KMS-11 (cell line): ENCODE results near the gene FREM1.

Source experiments
- H2AFZ ChIP-seq: fragments of 200-600 bp; sonication (generic); 2 replicates; pipeline ENCODE4 v1.6.1; 2016; ENCODE audit warnings: antibody characterized with exemption, mixed run types, low read depth
- H3K27ac ChIP-seq: fragments of 200-600 bp; sonication (generic); 2 replicates; pipeline ENCODE4 v1.6.1; 2016; ENCODE audit warnings: mild to moderate bottlenecking, mixed run types
- H3K27me3 ChIP-seq: fragments of 200-600 bp; sonication (generic); 2 replicates; pipeline ENCODE4 v1.6.1; 2017; ENCODE audit warnings: mild to moderate bottlenecking, low read depth, mixed run types, moderate library complexity; ENCODE audit not compliant: insufficient read depth
- H3K36me3 ChIP-seq: fragments of 200-600 bp; sonication (generic); 2 replicates; pipeline ENCODE4 v1.6.1; 2017; ENCODE audit warnings: mild to moderate bottlenecking, mixed run types; ENCODE audit not compliant: insufficient read depth
- H3K4me1 ChIP-seq: fragments of 200-600 bp; sonication (generic); 2 replicates; pipeline ENCODE4 v1.6.1; 2016; ENCODE audit warnings: mild to moderate bottlenecking, low read depth, mixed run types; ENCODE audit not compliant: poor library complexity, severe bottlenecking
- H3K4me2 ChIP-seq: fragments of 200-600 bp; sonication (generic); 2 replicates; pipeline ENCODE4 v1.7.0; 2016; ENCODE audit warnings: mild to moderate bottlenecking, mixed run types
- H3K4me3 ChIP-seq: fragments of 200-600 bp; sonication (generic); IDR thresholded peaks from 2 replicates; pipeline ENCODE4 v1.6.1; 2017; ENCODE audit warnings: low read depth, low read length, mixed read lengths; ENCODE audit not compliant: insufficient read depth
- H3K79me2 ChIP-seq: fragments of 200-600 bp; sonication (generic); 2 replicates; pipeline ENCODE4 v1.6.1; 2016; ENCODE audit warnings: low read depth, mixed run types; ENCODE audit not compliant: insufficient read depth
- H3K9ac ChIP-seq: fragments of 200-600 bp; sonication (generic); 2 replicates; pipeline ENCODE4 v1.6.1; 2016; ENCODE audit warnings: mild to moderate bottlenecking, mixed run types
- H4K20me1 ChIP-seq: fragments of 200-600 bp; sonication (generic); 2 replicates; pipeline ENCODE4 v1.6.1; 2016; ENCODE audit warnings: mild to moderate bottlenecking, mixed run types; ENCODE audit not compliant: insufficient read depth
- CTCF ChIP-seq: fragments of 200-600 bp; sonication (generic); conservative IDR thresholded peaks from 2 replicates; pipeline ENCODE4 v1.6.1; 2017; ENCODE audit warnings: low read depth, mild to moderate bottlenecking, antibody characterized with exemption, low read length, moderate library complexity, mixed read lengths

The FREM1 gene

GRCh38 chr9:14693251-14693861 lies 216.9 kb downstream of the FREM1 start, which contains the start of gene ZDHHC21:
ZDHHC21 (minus strand) TSS chr9:14693432; CDS start chr9:14674340, 19,092 bp downstream.
- H4K20me1 ChIP-seq: no peaks in the 10 kb centered on the region
- no peak for TF ChIP-seq CTCF
- H3K27ac ChIP-seq: no peak within 1 kb of the TSS
- H3K27me3 ChIP-seq: no peaks in the 10 kb centered on the region
- peak within 1 kb of the TSS; percentile 70 for H2AFZ ChIP-seq
- H3K4me3 ChIP-seq: no peak within 1 kb of the TSS
- no peaks in the 10 kb centered on the region for H3K36me3 ChIP-seq
- peak within 1 kb of the TSS; percentile 57; the same call in 1 of the 2 replicates for H3K9ac ChIP-seq
- H3K4me2 ChIP-seq: peak within 1 kb of the TSS; percentile 27
- H3K79me2 ChIP-seq: no peaks in the 10 kb centered on the region
- no peaks in the 10 kb centered on the region for H3K4me1 ChIP-seq

- H3K79me2 ChIP-seq: no peaks in the 10 kb centered on the region
- peak overlapping the region; percentile 27 for H3K4me2 ChIP-seq
- peak overlapping the region; percentile 57; the same call in 1 of the 2 replicates for H3K9ac ChIP-seq
- no peaks in the 10 kb centered on the region for H3K4me1 ChIP-seq
- no peaks in the 10 kb centered on the region for H3K27me3 ChIP-seq
- TF ChIP-seq CTCF: no peak
- H3K27ac ChIP-seq: no peak overlapping the region
- H3K4me3 ChIP-seq: no peak overlapping the region
- H3K36me3 ChIP-seq: no peaks in the 10 kb centered on the region
- H4K20me1 ChIP-seq: no peaks in the 10 kb centered on the region
- H2AFZ ChIP-seq: peak overlapping the region; percentile 64; the same call in 1 of the 2 replicates
Measured at GRCh38 chr9:14692470-14693250, 217.6 kb downstream of the FREM1 start.

- TF ChIP-seq CTCF: no peak
- H3K36me3 ChIP-seq: no peaks in the 10 kb centered on the region
- H3K9ac ChIP-seq: no peak overlapping the region
- H2AFZ ChIP-seq: no peak overlapping the region
- H3K79me2 ChIP-seq: no peaks in the 10 kb centered on the region
- H3K27ac ChIP-seq: no peak overlapping the region
- H3K4me2 ChIP-seq: no peak overlapping the region
- H4K20me1 ChIP-seq: no peaks in the 10 kb centered on the region
- no peaks in the 10 kb centered on the region for H3K27me3 ChIP-seq
- H3K4me1 ChIP-seq: no peaks in the 10 kb centered on the region
- H3K4me3 ChIP-seq: no peak overlapping the region
Measured at GRCh38 chr9:14690948-14691730, 219.1 kb downstream of the FREM1 start.

DNA sequence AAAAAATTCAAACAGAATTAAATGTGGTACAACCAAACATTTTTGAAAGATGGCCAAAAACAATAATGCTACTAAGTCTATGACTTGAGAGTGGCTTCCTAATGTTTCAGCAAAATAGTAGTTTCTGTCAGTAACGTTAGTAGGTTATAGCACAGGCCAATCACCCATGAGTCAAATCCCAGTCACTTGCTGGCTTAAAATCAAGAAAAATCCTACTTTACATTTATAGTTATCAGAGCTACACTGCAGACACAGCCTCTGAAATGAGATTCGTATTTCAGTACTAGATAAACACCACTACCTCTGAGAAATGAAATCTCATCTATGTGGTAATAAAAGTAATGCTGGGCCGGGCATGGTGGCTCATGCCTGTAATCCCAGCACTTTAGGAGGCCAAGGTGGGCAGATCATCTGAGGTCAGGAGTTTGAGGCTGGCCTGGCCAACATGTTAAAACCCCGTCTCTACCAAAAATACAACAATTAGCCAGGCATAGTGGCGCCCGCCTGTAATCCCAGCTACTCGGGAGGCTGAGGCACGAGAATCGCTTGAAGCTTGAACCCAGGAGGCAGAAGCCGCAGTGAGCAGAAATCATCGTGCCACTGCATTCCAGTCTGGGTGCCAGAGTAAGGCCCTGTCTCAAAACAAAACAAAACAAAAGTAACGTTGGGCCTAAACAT lies 223.0 kb downstream of the FREM1 start:
- Histone ChIP-seq H3K27me3 (no peaks in the 10 kb centered on the region), H2AFZ (no peak overlapping the region), H3K4me3 (no peak overlapping the region), H4K20me1 (no peaks in the 10 kb centered on the region), H3K9ac (no peak overlapping the region), H3K4me2 (no peak overlapping the region), H3K79me2 (no peaks in the 10 kb centered on the region), H3K27ac (no peak overlapping the region), H3K36me3 (no peaks in the 10 kb centered on the region), H3K4me1 (no peaks in the 10 kb centered on the region)
- TF ChIP-seq CTCF: no peak
